IMR-90 (cell line): ENCODE data around the gene TTI1. TPM values are rescaled to one million over a fixed set of nuclear protein-coding genes. Genes with fewer than 3 reads are reported as not detected.

Source experiments
- ATAC-seq: fragments of 200-7000 bp; cut with Tn5 transposase; 2 replicates; pipeline ENCODE4 v1.9.1; 2020; ENCODE audit warnings: low read depth, mild to moderate bottlenecking, moderate library complexity
- BruUV-seq: library from RNA; stranded (reverse); fragments of 400-500 nt; replicated peaks from 2 replicates; lab custom pipeline; 2021; lab: Mats Ljungman, UMichigan
- CTCF ChIA-PET: fragments of 300-600 bp; formaldehyde crosslinking; extraction: SDS; loops from one replicate; lab custom pipeline; 2021; ENCODE audit warnings: antibody characterized with exemption; lab: Yijun Ruan, JAX
- POLR2A ChIA-PET: fragments of 300-600 bp; sonication (Branson Sonifier 250); formaldehyde crosslinking; loops from one replicate; lab custom pipeline; 2022; ENCODE audit warnings: antibody characterized with exemption; ENCODE audit not compliant: unreplicated experiment; lab: Charles Lee
- DNase-seq: peaks from one replicate; pipeline ENCODE4 v3.0.0; 2013
- H2AFZ ChIP-seq: replicated peaks from 2 replicates; pipeline ENCODE3; 2013; ENCODE audit warnings: low read length, mild to moderate bottlenecking; ENCODE audit not compliant: poor library complexity
- H2AK5ac ChIP-seq: 2 replicates; pipeline ENCODE4 v1.6.1; 2013; ENCODE audit warnings: low read depth, low read length, inconsistent platforms
- H2AK9ac ChIP-seq: replicated peaks from 2 replicates; pipeline ENCODE3; 2013; ENCODE audit warnings: mild to moderate bottlenecking, low read depth, low read length, moderate library complexity; ENCODE audit not compliant: poor library complexity
- H2BK120ac ChIP-seq: 2 replicates; pipeline ENCODE4 v1.6.1; 2013; ENCODE audit warnings: low read depth, low read length, inconsistent platforms
- H2BK15ac ChIP-seq: 3 replicates; pipeline ENCODE4 v1.6.1; 2013; ENCODE audit warnings: low read depth, low read length, inconsistent platforms
- H2BK20ac ChIP-seq: 2 replicates; pipeline ENCODE4 v1.6.1; 2013; ENCODE audit warnings: low read depth, mild to moderate bottlenecking, inconsistent platforms, low read length, moderate library complexity
- H2BK5ac ChIP-seq: 2 replicates; pipeline ENCODE4 v1.6.1; 2013; ENCODE audit warnings: mild to moderate bottlenecking, low read depth, low read length, inconsistent platforms; ENCODE audit not compliant: poor library complexity, severe bottlenecking
- H3K14ac ChIP-seq: replicated peaks from 2 replicates; pipeline ENCODE4 v1.6.1; 2013; ENCODE audit warnings: low read depth, low read length, inconsistent platforms
- H3K18ac ChIP-seq: 2 replicates; pipeline ENCODE4 v1.6.1; 2013; ENCODE audit warnings: low read depth, low read length, control low read depth
- H3K23ac ChIP-seq: 2 replicates; pipeline ENCODE4 v1.6.1; 2013; ENCODE audit warnings: low read depth, low read length, inconsistent platforms
- H3K27ac ChIP-seq: 2 replicates; pipeline ENCODE4 v1.5.1; 2013; ENCODE audit warnings: mild to moderate bottlenecking, control low read depth, low read length; ENCODE audit not compliant: insufficient read depth
- H3K27me3 ChIP-seq: 2 replicates; pipeline ENCODE4 v1.6.1; 2013; ENCODE audit warnings: low read length; ENCODE audit not compliant: control insufficient read depth, insufficient read depth
- H3K36me3 ChIP-seq: 2 replicates; pipeline ENCODE4 v1.6.1; 2013; ENCODE audit warnings: low read length, mixed read lengths; ENCODE audit not compliant: control insufficient read depth, insufficient read depth
- H3K4ac ChIP-seq: 2 replicates; pipeline ENCODE4 v1.6.1; 2013; ENCODE audit warnings: low read depth, low read length, inconsistent platforms
- H3K4me1 ChIP-seq: 2 replicates; pipeline ENCODE4 v1.6.1; 2013; ENCODE audit warnings: low read length, mixed read lengths; ENCODE audit not compliant: control insufficient read depth, insufficient read depth
- H3K4me2 ChIP-seq: 2 replicates; pipeline ENCODE4 v1.6.1; 2013; ENCODE audit warnings: low read depth, mild to moderate bottlenecking, control low read depth, low read length, moderate library complexity
- H3K4me3 ChIP-seq: 2 replicates; pipeline ENCODE4 v1.5.1; 2013; ENCODE audit warnings: low read depth, mild to moderate bottlenecking, control low read depth, low read length, moderate library complexity; ENCODE audit not compliant: insufficient read depth
- H3K56ac ChIP-seq: 2 replicates; pipeline ENCODE4 v1.6.1; 2013; ENCODE audit warnings: low read length, inconsistent platforms; ENCODE audit not compliant: insufficient read depth; ENCODE audit errors: extremely low read depth
- H3K79me1 ChIP-seq, 2 experiments: 2 replicates each; pipeline ENCODE4 v1.6.1; 2013; ENCODE audit warnings: low read length in 2 of 2, inconsistent platforms in 1 of 2, low read depth in 1 of 2
- H3K9ac ChIP-seq: 2 replicates; pipeline ENCODE4 v1.6.1; 2013; ENCODE audit warnings: low read depth, low read length, control low read depth
- H3K9me1 ChIP-seq: 2 replicates; pipeline ENCODE4 v1.6.1; 2013; ENCODE audit warnings: low read length, inconsistent platforms; ENCODE audit not compliant: insufficient read depth
- H3K9me3 ChIP-seq: 2 replicates; pipeline ENCODE4 v1.6.1; 2013; ENCODE audit warnings: low read length; ENCODE audit not compliant: control insufficient read depth, insufficient read depth
- H4K20me1 ChIP-seq: 2 replicates; pipeline ENCODE4 v1.6.1; 2013; ENCODE audit warnings: low read length, inconsistent platforms; ENCODE audit not compliant: insufficient read depth
- H4K5ac ChIP-seq: 2 replicates; pipeline ENCODE4 v1.6.1; 2013; ENCODE audit warnings: mild to moderate bottlenecking, low read depth, low read length, control low read depth
- H4K8ac ChIP-seq, 2 experiments: 2 replicates each; pipeline ENCODE4 v1.6.1; 2013; ENCODE audit warnings: low read depth in 2 of 2, low read length in 2 of 2, control low read depth in 1 of 2, inconsistent platforms in 1 of 2
- H4K91ac ChIP-seq: 2 replicates; pipeline ENCODE4 v1.6.1; 2013; ENCODE audit warnings: low read depth, low read length, inconsistent platforms; ENCODE audit not compliant: insufficient read depth
- CHD1 ChIP-seq: IDR thresholded peaks from 2 replicates; pipeline ENCODE4 v1.6.1; 2012; ENCODE audit warnings: low read depth, low read length, improper control_type of control experiment
- MAFK ChIP-seq: IDR thresholded peaks from 2 replicates; pipeline ENCODE4 v1.6.1; 2012; ENCODE audit warnings: low read depth, low read length, improper control_type of control experiment
- MAZ ChIP-seq: IDR thresholded peaks from 2 replicates; pipeline ENCODE4 v1.6.1; 2012; ENCODE audit warnings: low read depth, mild to moderate bottlenecking, low read length, improper control_type of control experiment, moderate library complexity, borderline replicate concordance
- MXI1 ChIP-seq: IDR thresholded peaks from 2 replicates; pipeline ENCODE4 v1.6.1; 2012; ENCODE audit warnings: low read depth, mild to moderate bottlenecking, low read length, moderate library complexity, borderline replicate concordance
- SMC3 ChIP-seq: fragments of 150-350 bp; IDR thresholded peaks from 2 replicates; pipeline ENCODE4 v1.6.1; 2016; ENCODE audit warnings: low read depth, mild to moderate bottlenecking, antibody characterized with exemption, low read length, moderate library complexity
- WGBS, 2 experiments: methylation state at CpG; one replicate each; pipeline versions ENCODE4 v1.1.5 to v1.1.7; 2013; ENCODE audit warnings: missing lambda C conversion rate in 2 of 2; ENCODE audit not compliant: insufficient read length in 1 of 2; ENCODE audit errors: extremely low coverage in 2 of 2; 5-methylcytosine and 5-hydroxymethylcytosine counted together
- dilution Hi-C: fragments of 300-500 bp; cut with HindIII; formaldehyde crosslinking; loops from one replicate; pipeline ENCODE4 v1.14.3; 2018; ENCODE audit warnings: low sequenced_read_pairs; ENCODE audit not compliant: unreplicated experiment
- in situ Hi-C: fragments of 300-500 bp; cut with MboI; formaldehyde crosslinking; loops from 3 replicates; pipeline ENCODE4 v1.14.3; 2019; ENCODE audit warnings: low sequenced_read_pairs, inconsistent platforms, mixed read lengths
- intact Hi-C: fragments of 100-400 bp; cut with micrococcal nuclease; formaldehyde crosslinking; loops from 2 replicates; pipeline ENCODE4 v1.10.0; 2022
- polyA plus RNA-seq, 3 experiments: library from polyadenylated mRNA; depleted of rRNA; stranded (reverse); fragments of >200 nt; gene quantifications; 2 replicates each; pipeline ENCODE4 v1.2.3, GENCODE V29; 2012; ENCODE audit warnings: low replicate concordance in 1 of 3
- total RNA-seq: library from RNA; depleted of rRNA; stranded (reverse); fragments of >200 nt; gene quantifications from 2 replicates; pipeline ENCODE4 v1.2.3, GENCODE V29; 2012; rRNA removed

The TTI1 gene
- total and polyA plus RNA-seq, 2 of the 4 experiments (the other 2 are of a cell fraction), result 12.5 to 17.6 TPM

DNA sequence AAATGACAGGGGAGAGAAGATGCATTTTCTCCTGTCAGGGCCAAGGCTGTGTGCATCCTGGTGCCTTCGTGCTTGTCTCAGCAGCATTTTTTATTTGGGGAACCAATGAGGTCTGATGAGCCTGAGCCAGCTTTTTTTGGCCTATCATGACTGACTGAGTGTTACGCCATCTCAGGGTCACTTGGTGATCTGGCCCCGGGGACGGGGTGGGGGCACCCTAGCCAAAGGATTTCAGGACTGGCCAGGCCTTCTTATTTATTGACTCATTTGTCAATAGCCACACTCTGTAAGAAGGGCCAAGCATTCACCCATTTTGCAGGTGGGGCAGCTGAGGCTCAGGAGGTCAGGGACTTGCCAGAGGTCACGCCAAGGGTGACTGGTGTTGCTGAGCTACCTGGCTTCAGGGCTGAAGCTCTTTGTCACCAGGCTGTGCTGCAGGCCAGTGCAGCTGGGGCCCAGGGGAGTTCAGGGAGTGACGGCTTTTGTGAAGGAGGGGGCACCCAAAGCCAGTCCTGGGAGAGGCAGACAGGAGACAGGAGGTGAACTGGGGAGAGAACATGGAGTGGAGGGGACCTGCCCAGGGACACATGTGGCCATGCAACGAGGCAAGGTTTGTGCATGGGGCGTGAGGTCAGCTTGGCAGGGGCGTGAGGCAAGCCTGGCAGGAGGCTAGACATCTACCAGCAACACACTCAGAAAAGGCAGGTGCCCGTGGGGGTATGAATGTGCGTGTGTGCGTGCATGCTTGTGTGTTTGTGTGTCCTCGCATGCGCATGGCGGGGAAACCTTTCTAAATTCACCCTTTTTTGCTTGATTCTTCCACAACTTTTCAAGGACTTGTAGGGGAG is 99.2 kb downstream of the TTI1 start:
- no TSS peak for BruUV-seq
- no peak for ATAC-seq
- no peak overlapping the region for H3K4ac ChIP-seq
- no peaks in the 10 kb centered on the region for H4K20me1 ChIP-seq
- H3K27me3 ChIP-seq, result peaks cover 46% of the 10 kb centered on the region
- H2BK15ac ChIP-seq, result no peak overlapping the region
- intact Hi-C loops, result no loop called here
- no peak overlapping the region for H4K8ac ChIP-seq
- CTCF ChIA-PET, result no interaction called here
- in situ Hi-C loops, result no loop called here
- H4K91ac ChIP-seq, result no peak overlapping the region
- no peaks in the 10 kb centered on the region for H3K36me3 ChIP-seq
- TF ChIP-seq CHD1, result no peak
- no peak for TF ChIP-seq MAZ
- no peak for TF ChIP-seq SMC3
- TF ChIP-seq MAFK, result no peak
- no peak for TF ChIP-seq MXI1
- H3K9me3 ChIP-seq, result no peaks in the 10 kb centered on the region
- no peak overlapping the region for H2AK9ac ChIP-seq
- H4K5ac ChIP-seq, result no peak overlapping the region
- no peak overlapping the region for H3K4me2 ChIP-seq
- H3K56ac ChIP-seq, result no peak overlapping the region
- WGBS, 2 experiments, result 59% methylated on average over 3 of the region's 15 CpGs; no CpG with 5 or more reads in 1 of the 2 experiments
- dilution Hi-C loops, result no loop called here
- no peak overlapping the region for H3K18ac ChIP-seq
- H2BK120ac ChIP-seq, result no peak overlapping the region
- no peaks in the 10 kb centered on the region for H3K4me1 ChIP-seq
- H3K4me3 ChIP-seq, result no peak overlapping the region
- H3K9ac ChIP-seq, result no peak overlapping the region
- H2AFZ ChIP-seq, result no peak overlapping the region
- H3K9me1 ChIP-seq, result no peaks in the 10 kb centered on the region
- H3K79me1 ChIP-seq, result no peaks in the 10 kb centered on the region
- POLR2A ChIA-PET, result no interaction called here
- H3K27ac ChIP-seq, result no peak overlapping the region
- H3K14ac ChIP-seq, result no peak overlapping the region
- no peak for DNase-seq
- H2AK5ac ChIP-seq, result no peak overlapping the region
- H2BK20ac ChIP-seq, result no peak overlapping the region
- H3K23ac ChIP-seq, result no peak overlapping the region
- H2BK5ac ChIP-seq, result no peak overlapping the region

Other genes starting within 250 kb of the TTI1 start
- gene VSTM2L, start 130.3 kb downstream of the TTI1 start, total RNA-seq, result under 0.01 and 0.18 TPM in 2 replicates
- 0.19 and 0.57 TPM in 2 replicates for gene VSTM2L, start 130.3 kb downstream of the TTI1 start, polyA plus RNA-seq (2012; rRNA removed)
- gene RPRD1B, start 290 bp upstream of the TTI1 start, total RNA-seq, result 8.4 and 9.2 TPM in 2 replicates
- gene RPRD1B, start 290 bp upstream of the TTI1 start, polyA plus RNA-seq (2012; rRNA removed), result 7.8 and 9.9 TPM in 2 replicates
- gene TGM2, start 131.8 kb upstream of the TTI1 start, total RNA-seq, result 237 and 268 TPM in 2 replicates
- 239 and 292 TPM in 2 replicates for gene TGM2, start 131.8 kb upstream of the TTI1 start, polyA plus RNA-seq (2012; rRNA removed)
- 2.2 and 2.5 TPM in 2 replicates for gene KIAA1755, start 227.3 kb upstream of the TTI1 start, total RNA-seq
- 4.7 and 5.1 TPM in 2 replicates for gene KIAA1755, start 227.3 kb upstream of the TTI1 start, polyA plus RNA-seq (2012; rRNA removed)